ENCODE results near the gene MAVS.
A peak's percentile ranks its signal among the peaks of the same experiment; 100 is the strongest.

Gene MAVS

GRCh38 chr20:3846740-3847428 lies at the start of gene MAVS:
Gene MAVS, plus strand, starts transcription at chr20:3846834. Its CDS starts 7,791 bp downstream, at chr20:3854625.
- no peaks in the 10 kb centered on the region for H3K9me3 ChIP-seq (ENCODE audit: insufficient read depth, low read length)
- peak within 1 kb of the TSS; percentile 86 for H3K9ac ChIP-seq (ENCODE audit: low read length)
- peak within 1 kb of the TSS; percentile 88 for H3K4me3 ChIP-seq (ENCODE audit: low read length)
- peak within 1 kb of the TSS; percentile 87 for H3K4me2 ChIP-seq (ENCODE audit: low read length)
- TF ChIP-seq CTCF (IDR thresholded peaks at IDR 0.05; ENCODE audit: low read depth, low read length) (no peak), EZH2phosphoT487 (IDR thresholded peaks at IDR 0.05; ENCODE audit: low read depth) (no peak)
- H3K79me2 ChIP-seq (ENCODE audit: low read length) = peaks cover 34% of the 10 kb centered on the region
- H3K27me3 ChIP-seq (ENCODE audit: low read depth, low read length) = no peaks in the 10 kb centered on the region
- peak within 1 kb of the TSS; percentile 32 for H3K27ac ChIP-seq (ENCODE audit: low read length)
- H2AFZ ChIP-seq (ENCODE audit: low read depth, low read length) = peak within 1 kb of the TSS; percentile 63
- H3K4me1 ChIP-seq (ENCODE audit: low read length) = peaks cover 10% of the 10 kb centered on the region
- no peaks in the 10 kb centered on the region for H3K36me3 ChIP-seq (replicated peaks; ENCODE audit: low read depth, low read length)
- H4K20me1 ChIP-seq (ENCODE audit: insufficient read depth, low read length) = peaks cover 6% of the 10 kb centered on the region; the same call in 1 of the 2 replicates

DNA sequence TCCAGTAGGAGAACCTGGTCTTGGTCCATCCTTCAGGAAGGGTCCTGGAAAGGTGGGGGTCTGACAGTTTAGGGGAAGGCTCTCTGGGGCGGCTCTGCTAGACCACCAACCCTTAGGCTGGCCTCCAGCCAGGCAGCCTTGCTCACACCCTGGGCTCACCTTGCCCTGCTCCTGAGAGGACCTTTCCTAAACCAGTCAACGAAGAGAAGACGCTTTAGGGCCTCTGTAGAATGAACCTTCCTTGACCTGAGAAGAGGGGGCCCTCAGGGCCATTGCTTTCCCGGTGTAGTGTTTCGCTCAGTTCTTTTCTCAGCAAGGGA lies 49.4 kb upstream of the MAVS start:
- Histone ChIP-seq H3K4me2 (ENCODE audit: low read length) (peak overlapping the region; percentile 68), H3K27ac (ENCODE audit: low read length) (no peak overlapping the region), H3K4me1 (ENCODE audit: low read length) (peaks cover 26% of the 10 kb centered on the region), H3K9ac (ENCODE audit: low read length) (peak overlapping the region; percentile 73), H3K9me3 (ENCODE audit: insufficient read depth, low read length) (no peaks in the 10 kb centered on the region), H2AFZ (ENCODE audit: low read depth, low read length) (no peak overlapping the region), H4K20me1 (ENCODE audit: insufficient read depth, low read length) (no peaks in the 10 kb centered on the region), H3K27me3 (ENCODE audit: low read depth, low read length) (no peaks in the 10 kb centered on the region), H3K79me2 (ENCODE audit: low read length) (peaks cover 8% of the 10 kb centered on the region), H3K36me3 (replicated peaks; ENCODE audit: low read depth, low read length) (peaks cover 21% of the 10 kb centered on the region), H3K4me3 (ENCODE audit: low read length) (peak overlapping the region; percentile 86)
- TF ChIP-seq CTCF (IDR thresholded peaks at IDR 0.05; ENCODE audit: low read depth, low read length) (no peak), EZH2phosphoT487 (IDR thresholded peaks at IDR 0.05; ENCODE audit: low read depth) (no peak)

DNA sequence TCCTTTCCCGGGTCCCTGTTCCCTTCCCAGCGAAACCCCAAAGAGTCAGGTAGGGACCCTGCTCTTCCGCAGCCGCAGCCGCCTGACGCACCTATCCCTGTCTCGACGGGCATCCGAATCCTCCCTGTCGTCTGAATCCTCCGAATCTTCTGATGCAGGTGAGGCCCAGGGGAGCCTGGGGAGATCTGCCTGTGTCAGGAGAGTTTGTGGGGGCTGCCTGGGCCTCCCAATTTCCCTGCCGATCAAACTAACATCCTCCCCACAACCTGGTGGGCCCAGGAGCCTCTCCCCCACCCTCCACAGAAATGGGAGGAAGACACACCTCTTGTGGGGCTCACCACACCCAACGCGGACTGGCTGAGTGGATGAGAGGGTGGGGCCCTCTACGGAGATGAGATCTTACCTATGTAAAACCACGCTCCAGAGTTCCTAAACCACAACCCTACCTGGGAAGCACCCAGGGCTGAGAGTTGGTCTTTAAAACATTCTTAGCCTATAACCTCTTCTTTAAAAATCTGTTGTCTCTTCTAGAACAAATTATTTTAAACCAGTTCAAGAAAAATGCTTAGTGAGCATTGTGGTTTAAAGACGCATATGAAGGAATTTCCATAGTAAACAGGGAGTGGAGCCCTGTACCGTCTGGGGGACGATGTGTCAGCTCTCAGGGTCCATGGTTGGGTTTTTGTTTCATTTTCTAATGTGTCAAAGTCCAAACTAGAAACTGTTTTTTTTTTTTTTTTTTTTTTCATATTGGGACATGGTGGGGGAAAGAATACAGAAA lies 48.9 kb upstream of the MAVS start:
- H4K20me1 ChIP-seq (ENCODE audit: insufficient read depth, low read length) = no peaks in the 10 kb centered on the region
- peak overlapping the region; percentile 68 for H3K4me2 ChIP-seq (ENCODE audit: low read length)
- no peak overlapping the region for H3K9ac ChIP-seq (ENCODE audit: low read length)
- H2AFZ ChIP-seq (ENCODE audit: low read depth, low read length) = no peak overlapping the region
- peaks cover 8% of the 10 kb centered on the region for H3K79me2 ChIP-seq (ENCODE audit: low read length)
- peaks cover 31% of the 10 kb centered on the region for H3K4me1 ChIP-seq (ENCODE audit: low read length)
- H3K4me3 ChIP-seq (ENCODE audit: low read length) = peak overlapping the region; percentile 86
- H3K27ac ChIP-seq (ENCODE audit: low read length) = no peak overlapping the region
- no peaks in the 10 kb centered on the region for H3K27me3 ChIP-seq (ENCODE audit: low read depth, low read length)
- H3K9me3 ChIP-seq (ENCODE audit: insufficient read depth, low read length) = no peaks in the 10 kb centered on the region
- no peak for TF ChIP-seq CTCF (IDR thresholded peaks at IDR 0.05; ENCODE audit: low read depth, low read length)
- no peak for TF ChIP-seq EZH2phosphoT487 (IDR thresholded peaks at IDR 0.05; ENCODE audit: low read depth)
- peaks cover 27% of the 10 kb centered on the region for H3K36me3 ChIP-seq (replicated peaks; ENCODE audit: low read depth, low read length)

- no peaks in the 10 kb centered on the region for H4K20me1 ChIP-seq (ENCODE audit: insufficient read depth, low read length)
- no peaks in the 10 kb centered on the region for H3K27me3 ChIP-seq (ENCODE audit: low read depth, low read length)
- H3K9me3 ChIP-seq (ENCODE audit: insufficient read depth, low read length) = no peaks in the 10 kb centered on the region
- no peak overlapping the region for H3K27ac ChIP-seq (ENCODE audit: low read length)
- no peak overlapping the region for H3K4me2 ChIP-seq (ENCODE audit: low read length)
- peaks cover 33% of the 10 kb centered on the region for H3K36me3 ChIP-seq (replicated peaks; ENCODE audit: low read depth, low read length)
- no peak overlapping the region for H3K4me3 ChIP-seq (ENCODE audit: low read length)
- peaks cover 8% of the 10 kb centered on the region for H3K79me2 ChIP-seq (ENCODE audit: low read length)
- TF ChIP-seq CTCF (IDR thresholded peaks at IDR 0.05; ENCODE audit: low read depth, low read length) = no peak
- no peak for TF ChIP-seq EZH2phosphoT487 (IDR thresholded peaks at IDR 0.05; ENCODE audit: low read depth)
- no peak overlapping the region for H2AFZ ChIP-seq (ENCODE audit: low read depth, low read length)
- peaks cover 31% of the 10 kb centered on the region for H3K4me1 ChIP-seq (ENCODE audit: low read length)
- H3K9ac ChIP-seq (ENCODE audit: low read length) = no peak overlapping the region
These were observed 48.3 kb upstream of the MAVS start for GRCh38 chr20:3798373-3798768.

Measured in OCI-LY3 (cell line).